HCT116 (cell line): Measurements from ENCODE around the gene CMIP. TPM values are rescaled to one million over a fixed set of nuclear protein-coding genes. Genes with fewer than 3 reads are reported as not detected.

Source experiments
- ATAC-seq: fragments of 200-7000 bp; cut with Tn5 transposase; 2 replicates; pipeline ENCODE4 v1.9.1; 2020; ENCODE audit warnings: mild to moderate bottlenecking, moderate library complexity
- BruUV-seq: library from RNA; stranded (reverse); fragments of 400-500 nt; replicated peaks from 2 replicates; lab custom pipeline; 2021; lab: Mats Ljungman, UMichigan
- CTCF ChIA-PET: fragments of 300-600 bp; sonication (Branson Sonifier 250); formaldehyde crosslinking; loops from one replicate; lab custom pipeline; 2021; ENCODE audit warnings: antibody characterized with exemption; lab: Charles Lee
- POLR2A ChIA-PET: fragments of 300-600, 350-600 bp; sonication (Branson Sonifier 250); formaldehyde crosslinking; loops from one replicate; lab custom pipeline; 2021; ENCODE audit warnings: antibody characterized with exemption; lab: Charles Lee
- RAD21 ChIA-PET, 2 experiments: fragments of 300-600 bp; sonication (Branson Sonifier 250); formaldehyde crosslinking; loops; one replicate each; lab custom pipeline; 2023; ENCODE audit warnings: low total read pairs in 2 of 2; ENCODE audit not compliant: uncharacterized antibody in 2 of 2, unreplicated experiment in 2 of 2, low non-redundant PET in 1 of 2; lab: Charles Lee
- DNase-seq: peaks from one replicate; pipeline ENCODE4 v3.0.0-alpha.2; 2010; ENCODE audit warnings: low read depth, low spot score
- H2AFZ ChIP-seq: fragments of 200-600 bp; shearing (Covaris generic), sonication (generic); 2 replicates; pipeline ENCODE4 v1.6.1; 2017; ENCODE audit warnings: low read depth, mixed run types, mixed read lengths, antibody characterized with exemption, low read length; ENCODE audit not compliant: poor library complexity, severe bottlenecking
- H3K27ac ChIP-seq: 2 replicates; pipeline ENCODE4 v1.5.1; 2012; ENCODE audit warnings: low read depth, low read length
- H3K27me3 ChIP-seq: fragments of 200-600 bp; sonication (generic); 2 replicates; pipeline ENCODE4 v1.6.1; 2016; ENCODE audit warnings: mixed run types, low read length, mixed read lengths; ENCODE audit not compliant: insufficient read depth
- H3K36me3 ChIP-seq, 2 experiments: fragments of 200-500 bp in 1 of 2; fragments of 200-600 bp in 1 of 2; sonication (Bioruptor generic) in 1 of 2; sonication (generic) in 1 of 2; 2 replicates each; pipeline versions ENCODE4 v1.5.1 to v1.6.1; 2014 to 2016; ENCODE audit warnings: low read length in 2 of 2, inconsistent platforms in 1 of 2, mixed read lengths in 1 of 2, mixed run types in 1 of 2; ENCODE audit not compliant: insufficient read depth in 2 of 2, control insufficient read depth in 1 of 2
- H3K4me1 ChIP-seq, 2 experiments: fragments of 200-600 bp in 1 of 2; sonication (generic) in 1 of 2; 2 replicates each; pipeline versions ENCODE4 v1.5.1 to v1.6.1; 2012 to 2017; ENCODE audit warnings: low read length in 2 of 2, inconsistent platforms in 1 of 2, mild to moderate bottlenecking in 1 of 2, mixed read lengths in 1 of 2, mixed run types in 1 of 2, moderate library complexity in 1 of 2; ENCODE audit not compliant: insufficient read depth in 2 of 2, control insufficient read depth in 1 of 2
- H3K4me2 ChIP-seq: fragments of 200-600 bp; sonication (generic); 2 replicates; pipeline ENCODE4 v1.6.1; 2017; ENCODE audit warnings: mixed run types, low read length, mixed read lengths
- H3K4me3 ChIP-seq, 2 experiments: fragments of 200-600 bp in 1 of 2; sonication (generic) in 1 of 2; replicated peaks in 1 of 2; 2 replicates each; pipeline ENCODE4 v1.5.1; 2011 to 2016; ENCODE audit warnings: low read length in 2 of 2, control low read depth in 1 of 2, low read depth in 1 of 2, mild to moderate bottlenecking in 1 of 2, mixed read lengths in 1 of 2, mixed run types in 1 of 2
- H3K79me2 ChIP-seq: fragments of 200-600 bp; sonication (generic); 2 replicates; pipeline ENCODE4 v1.6.1; 2017; ENCODE audit warnings: mild to moderate bottlenecking, mixed run types, low read length, moderate library complexity, mixed read lengths; ENCODE audit not compliant: insufficient read depth
- H3K9ac ChIP-seq: fragments of 200-600 bp; sonication (generic); 2 replicates; pipeline ENCODE4 v1.6.1; 2016; ENCODE audit warnings: low read length, mixed read lengths
- H3K9me2 ChIP-seq: fragments of 200-600 bp; sonication (generic), shearing (Covaris generic); 2 replicates; pipeline ENCODE4 v1.6.1; 2017; ENCODE audit warnings: mixed run types, mild to moderate bottlenecking, moderate library complexity; ENCODE audit not compliant: insufficient read depth
- H3K9me3 ChIP-seq, 2 experiments: fragments of 200-500 bp in 1 of 2; fragments of 200-600 bp in 1 of 2; sonication (Bioruptor generic) in 1 of 2; sonication (generic) in 1 of 2; 2 replicates each; pipeline ENCODE4 v1.6.1; 2014 to 2017; ENCODE audit warnings: low read length in 2 of 2, mixed read lengths in 2 of 2, inconsistent platforms in 1 of 2, low read depth in 1 of 2, mild to moderate bottlenecking in 1 of 2, mixed run types in 1 of 2, moderate library complexity in 1 of 2; ENCODE audit not compliant: control insufficient read depth in 1 of 2, insufficient read depth in 1 of 2
- H4K20me1 ChIP-seq: fragments of 200-600 bp; sonication (generic), shearing (Covaris generic); 2 replicates; pipeline ENCODE4 v1.6.1; 2017; ENCODE audit warnings: mixed run types, mild to moderate bottlenecking, moderate library complexity; ENCODE audit not compliant: insufficient read depth
- CBX3 ChIP-seq: IDR thresholded peaks from 2 replicates; pipeline ENCODE4 v1.6.1; 2012; ENCODE audit warnings: low read depth
- CEBPB ChIP-seq: IDR thresholded peaks from 2 replicates; pipeline ENCODE4 v1.6.1; 2012; ENCODE audit warnings: low read depth
- EGR1 ChIP-seq: IDR thresholded peaks from 2 replicates; pipeline ENCODE4 v1.6.1; 2012; ENCODE audit warnings: low read depth
- ELF1 ChIP-seq: IDR thresholded peaks from 2 replicates; pipeline ENCODE4 v1.6.1; 2012; ENCODE audit warnings: low read depth, borderline replicate concordance
- FOSL1 ChIP-seq: IDR thresholded peaks from 2 replicates; pipeline ENCODE4 v1.6.1; 2012; ENCODE audit warnings: low read depth
- JUND ChIP-seq: IDR thresholded peaks from 2 replicates; pipeline ENCODE4 v1.6.1; 2012
- MAX ChIP-seq: IDR thresholded peaks from 2 replicates; pipeline ENCODE4 v1.6.1; 2012
- POLR2A ChIP-seq: IDR thresholded peaks from 2 replicates; pipeline ENCODE4 v1.7.0; 2011; ENCODE audit warnings: borderline replicate concordance; ENCODE audit not compliant: insufficient read depth, insufficient read length; ENCODE audit errors: extremely low read depth
- POLR2AphosphoS5 ChIP-seq: IDR thresholded peaks from 2 replicates; pipeline ENCODE4 v1.6.1; 2011; ENCODE audit warnings: mild to moderate bottlenecking, low read depth, low read length, moderate library complexity
- SIN3A ChIP-seq: IDR thresholded peaks from 2 replicates; pipeline ENCODE4 v1.6.1; 2012; ENCODE audit warnings: low read depth
- YY1 ChIP-seq: IDR thresholded peaks from 2 replicates; pipeline ENCODE4 v1.6.1; 2011; ENCODE audit warnings: low read length, low read depth, moderate library complexity, mild to moderate bottlenecking; ENCODE audit not compliant: insufficient replicate concordance; ENCODE audit errors: extremely low read depth
- ZBTB33 ChIP-seq: IDR thresholded peaks from 2 replicates; pipeline ENCODE4 v1.6.1; 2011; ENCODE audit warnings: mild to moderate bottlenecking, low read length, moderate library complexity; ENCODE audit not compliant: insufficient replicate concordance; ENCODE audit errors: extremely low read depth
- ZNF274 ChIP-seq: fragments of 200-500 bp; sonication (Bioruptor generic); IDR thresholded peaks from 2 replicates; pipeline ENCODE4 v1.6.1; 2014; ENCODE audit warnings: mild to moderate bottlenecking, low read depth, low read length, inconsistent platforms
- intact Hi-C: fragments of 100-400 bp; cut with micrococcal nuclease; formaldehyde crosslinking; loops from 2 replicates; pipeline ENCODE4 v1.10.0; 2022
- total RNA-seq: library from RNA; stranded (reverse); gene quantifications from one replicate; pipeline ENCODE4 v1.2.1, GENCODE V29; 2021; ENCODE audit not compliant: unreplicated experiment

CMIP gene
- total RNA-seq, 1 experiment from 2014 or later: 64.6 TPM

- peaks cover 0 to 25% of the 10 kb centered on the region in 2 experiments; a peak in 1 of 4 replicates for H3K36me3 ChIP-seq
- DNase-seq (no peak), ATAC-seq (peak; percentile 33)
- BruUV-seq: no TSS peak
- intact Hi-C loops: no loop called here
- RAD21 ChIA-PET: no interaction called here
- peak overlapping the region; percentile 36 for H3K4me2 ChIP-seq
- POLR2A ChIA-PET: interaction anchor here (1.0 kb wide), 1 partner anchor 10 kb away, joined by 3 read pairs; no protein-coding TSS in a partner anchor
- H3K9me2 ChIP-seq: no peaks in the 10 kb centered on the region
- peak overlapping the region; percentile 17; the same call in 1 of the 2 replicates for H3K27ac ChIP-seq
- H3K4me1 ChIP-seq: peaks cover 33 to 81% of the 10 kb centered on the region in 2 experiments
- H2AFZ ChIP-seq: no peak overlapping the region
- H3K79me2 ChIP-seq: peaks cover 97% of the 10 kb centered on the region
- H3K4me3 ChIP-seq: no peak overlapping the region
- CTCF ChIA-PET: no interaction called here
- no peaks in the 10 kb centered on the region for H4K20me1 ChIP-seq
- H3K9me3 ChIP-seq: peaks cover 0 to 4% of the 10 kb centered on the region in 2 experiments; a peak in 1 of 4 replicates
- peak overlapping the region; percentile 29 for H3K9ac ChIP-seq
- TF ChIP-seq FOSL1: no peak
- no peak for TF ChIP-seq JUND
- no peak for TF ChIP-seq ELF1
- no peak for TF ChIP-seq POLR2AphosphoS5
- no peak for TF ChIP-seq POLR2A
- TF ChIP-seq EGR1: no peak
- TF ChIP-seq ZNF274: no peak
- no peak for TF ChIP-seq CBX3
- no peak for TF ChIP-seq MAX
- TF ChIP-seq YY1: no peak
- no peak for TF ChIP-seq CEBPB
- no peak for TF ChIP-seq SIN3A
- TF ChIP-seq ZBTB33: no peak
- H3K27me3 ChIP-seq: no peaks in the 10 kb centered on the region
These were observed 68.8 kb downstream of the CMIP start for GRCh38 chr16:81513204-81514040.
